ENCODE results near the gene AKAP13.

AKAP13 gene

GRCh38 chr15:85611361-85611760, 231.0 kb downstream of the AKAP13 start:
- no peak overlapping the region for H3K4me3 ChIP-seq (ENCODE audit: low read depth, low read length)

- H3K4me3 ChIP-seq (ENCODE audit: low read depth, low read length), result no peak overlapping the region
Measured at GRCh38 chr15:85614059-85614458, 233.7 kb downstream of the AKAP13 start.

GRCh38 chr15:85615930-85616329, 235.5 kb downstream of the AKAP13 start:
- no peak overlapping the region for H3K4me3 ChIP-seq (ENCODE audit: low read depth, low read length)

GRCh38 chr15:85616549-85617110, 236.2 kb downstream of the AKAP13 start:
- H3K4me3 ChIP-seq (ENCODE audit: low read depth, low read length), result no peak overlapping the region

- H3K4me3 ChIP-seq (ENCODE audit: low read depth, low read length), result no peak overlapping the region
Measured at GRCh38 chr15:85618228-85618505, 237.8 kb downstream of the AKAP13 start.

- H3K4me3 ChIP-seq (ENCODE audit: low read depth, low read length), result no peak overlapping the region
Measured at GRCh38 chr15:85618956-85619491, 238.6 kb downstream of the AKAP13 start.

GRCh38 chr15:85619992-85620689, 239.7 kb downstream of the AKAP13 start:
- no peak overlapping the region for H3K4me3 ChIP-seq (ENCODE audit: low read depth, low read length)

GRCh38 chr15:85620690-85621049, 240.3 kb downstream of the AKAP13 start:
- no peak overlapping the region for H3K4me3 ChIP-seq (ENCODE audit: low read depth, low read length)

- H3K4me3 ChIP-seq (ENCODE audit: low read depth, low read length), result no peak overlapping the region
Measured at GRCh38 chr15:85621094-85621493, 240.7 kb downstream of the AKAP13 start.

GRCh38 chr15:85622221-85622831, 241.9 kb downstream of the AKAP13 start:
- no peak overlapping the region for H3K4me3 ChIP-seq (ENCODE audit: low read depth, low read length)

GRCh38 chr15:85623315-85624049, 243.1 kb downstream of the AKAP13 start:
- H3K4me3 ChIP-seq (ENCODE audit: low read depth, low read length), result no peak overlapping the region

GRCh38 chr15:85624291-85624801, 243.9 kb downstream of the AKAP13 start:
- no peak overlapping the region for H3K4me3 ChIP-seq (ENCODE audit: low read depth, low read length)

- H3K4me3 ChIP-seq (ENCODE audit: low read depth, low read length), result no peak overlapping the region
Measured at GRCh38 chr15:85625166-85625830, 244.9 kb downstream of the AKAP13 start.

- H3K4me3 ChIP-seq (ENCODE audit: low read depth, low read length), result no peak overlapping the region
Measured at GRCh38 chr15:85625856-85626255, 245.5 kb downstream of the AKAP13 start.

GRCh38 chr15:85627213-85627935, 247.0 kb downstream of the AKAP13 start:
- H3K4me3 ChIP-seq (ENCODE audit: low read depth, low read length), result no peak overlapping the region

GRCh38 chr15:85630311-85630710, 249.9 kb downstream of the AKAP13 start:
- H3K4me3 ChIP-seq (ENCODE audit: low read depth, low read length), result no peak overlapping the region

GRCh38 chr15:85631018-85631417, 250.6 kb downstream of the AKAP13 start:
- no peak overlapping the region for H3K4me3 ChIP-seq (ENCODE audit: low read depth, low read length)

GRCh38 chr15:85632014-85632413, 251.6 kb downstream of the AKAP13 start:
- no peak overlapping the region for H3K4me3 ChIP-seq (ENCODE audit: low read depth, low read length)

- no peak overlapping the region for H3K4me3 ChIP-seq (ENCODE audit: low read depth, low read length)
Measured at GRCh38 chr15:85633859-85634258, 253.5 kb downstream of the AKAP13 start.

GRCh38 chr15:85636351-85636750, 255.9 kb downstream of the AKAP13 start:
- no peak overlapping the region for H3K4me3 ChIP-seq (ENCODE audit: low read depth, low read length)

Measured in iPS-11a (cell line).